Lower leg skin (tissue), 4 donors: Measurements from ENCODE around the gene RCAN2. TPM values are rescaled to one million over a fixed set of nuclear protein-coding genes. Genes with fewer than 3 reads are reported as not detected.

Source experiments
- DNase-seq, 2 donors: peaks; one replicate each; pipeline ENCODE4 v3.0.0-alpha.2; 2019; ENCODE audit warnings: low spot score in 2 of 2
- H3K4me3 ChIP-seq: fragments of 200-600 bp; sonication (generic); 2 replicates; pipeline ENCODE4 v1.5.1; 2017; ENCODE audit warnings: mild to moderate bottlenecking, low read depth; ENCODE audit not compliant: poor library complexity, severe bottlenecking
- CTCF ChIP-seq, 3 donors: fragments of 450-650 bp; IDR thresholded peaks; one replicate each; pipeline ENCODE4 v1.5.1; 2016; ENCODE audit warnings: antibody characterized with exemption in 3 of 3, mild to moderate bottlenecking in 3 of 3, moderate library complexity in 2 of 3
- POLR2A ChIP-seq, 2 donors: fragments of 450-650 bp; IDR thresholded peaks; one replicate each; pipeline ENCODE4 v1.6.1; 2016 to 2017; ENCODE audit warnings: antibody characterized with exemption in 2 of 2, mild to moderate bottlenecking in 1 of 2, moderate library complexity in 1 of 2
- WGBS, 2 donors: methylation state at CpG; one replicate each; pipeline ENCODE4 v1.1.5; 2018; 5-methylcytosine and 5-hydroxymethylcytosine counted together
- intact Hi-C: fragments of 100-400 bp; cut with DNase I; formaldehyde crosslinking; loops from one replicate; pipeline ENCODE4 v1.15.0; 2023; ENCODE audit warnings: low total_unique reads
- total RNA-seq, 4 donors: library from RNA; depleted of rRNA; stranded (reverse); fragments of >200 nt; gene quantifications; one replicate each; pipeline ENCODE4 v1.1.0, GENCODE V29; 2016

RCAN2 gene
- total RNA-seq, result 10 to 100 TPM in 2 of 4 donors, 1 to 10 TPM in 2; 3.7 to 18.7 (median 12.8) TPM

- DNase-seq, result peak; percentile 37 to 84
- H3K4me3 ChIP-seq, result peak within 1 kb of the TSS; percentile 63
- no peak for TF ChIP-seq CTCF (IDR thresholded peaks at IDR 0.05)
- no peak for TF ChIP-seq POLR2A (IDR thresholded peaks at IDR 0.05)
- 2 to 5% methylated on average over 9 of the region's 51 CpGs for WGBS, 2 donors
- intact Hi-C loops, result no loop called here
These were observed at the start of gene RCAN2 for GRCh38 chr6:46491201-46491627. Gene RCAN2, minus strand, starts transcription at chr6:46491449.

GRCh38 chr6:46539866-46540265, 48.6 kb upstream of the RCAN2 start:
- intact Hi-C loops, result no loop called here
- no peak overlapping the region for H3K4me3 ChIP-seq
- TF ChIP-seq CTCF (IDR thresholded peaks at IDR 0.05) (no peak), POLR2A (IDR thresholded peaks at IDR 0.05) (no peak)
- no peak for DNase-seq
- 83 to 87% methylated on average over 2 of the region's 2 CpGs for WGBS, 2 donors

- no peak for DNase-seq
- H3K4me3 ChIP-seq, result no peak overlapping the region
- TF ChIP-seq CTCF (IDR thresholded peaks at IDR 0.05), result no peak
- TF ChIP-seq POLR2A (IDR thresholded peaks at IDR 0.05), result no peak
- 54 to 59% methylated on average over 6 of the region's 6 CpGs for WGBS, 2 donors
- intact Hi-C loops, result no loop called here
These were observed 47.7 kb upstream of the RCAN2 start for GRCh38 chr6:46538800-46539480.

- intact Hi-C loops, result no loop called here
- WGBS, 2 donors, result 67% methylated on average over 3 of the region's 3 CpGs
- TF ChIP-seq CTCF (IDR thresholded peaks at IDR 0.05) (no peak), POLR2A (IDR thresholded peaks at IDR 0.05) (no peak)
- DNase-seq, result no peak
- H3K4me3 ChIP-seq, result no peak overlapping the region
These were observed 39.6 kb upstream of the RCAN2 start for GRCh38 chr6:46530896-46531295.

GRCh38 chr6:46528961-46529750, 37.9 kb upstream of the RCAN2 start:
- no peak overlapping the region for H3K4me3 ChIP-seq
- DNase-seq, result no peak
- 73 to 80% methylated on average over 3 of the region's 3 CpGs for WGBS, 2 donors
- TF ChIP-seq CTCF (IDR thresholded peaks at IDR 0.05) (no peak), POLR2A (IDR thresholded peaks at IDR 0.05) (no peak)
- intact Hi-C loops, result no loop called here
